Putamen (tissue), 1 donor: ENCODE results near the gene OTUB2.
"Not testable (repeated sequence)": the region's sequence is repeated elsewhere in the genome, so short reads cannot be mapped to it uniquely, and the experiment has no call there.

Source experiments
- DNase-seq: peaks from one replicate; pipeline ENCODE4 v3.0.0-alpha.2; 2016; ENCODE audit warnings: low spot score

The OTUB2 gene

GRCh38 chr14:94058128-94058673 is 32.1 kb downstream of the OTUB2 start:
- no peak for DNase-seq

DNA sequence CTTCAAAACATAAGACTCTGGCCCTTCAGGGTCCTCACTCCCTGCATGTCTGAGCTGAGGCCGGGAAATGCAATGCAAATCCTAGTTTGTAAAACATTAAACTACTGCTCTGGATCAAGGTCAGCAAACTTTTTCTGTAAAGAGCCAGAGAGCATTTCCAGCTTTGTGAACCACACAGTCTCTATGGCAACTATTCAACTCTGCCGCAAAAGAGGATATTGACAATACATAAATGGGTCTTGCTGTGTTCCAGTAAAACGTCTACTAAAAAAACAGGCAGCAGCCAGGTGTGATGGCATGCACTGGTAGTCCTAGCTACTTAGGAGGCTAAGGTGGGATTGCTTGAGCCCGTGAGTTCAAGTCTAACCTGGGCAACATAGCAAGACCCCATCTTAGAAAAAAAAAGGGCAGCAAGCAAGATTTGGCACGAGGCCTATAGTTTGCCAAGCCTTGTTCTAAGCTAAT is 32.6 kb downstream of the OTUB2 start:
- DNase-seq: no peak

GRCh38 chr14:94059998-94060397 is 33.9 kb downstream of the OTUB2 start:
- DNase-seq: no peak

DNA sequence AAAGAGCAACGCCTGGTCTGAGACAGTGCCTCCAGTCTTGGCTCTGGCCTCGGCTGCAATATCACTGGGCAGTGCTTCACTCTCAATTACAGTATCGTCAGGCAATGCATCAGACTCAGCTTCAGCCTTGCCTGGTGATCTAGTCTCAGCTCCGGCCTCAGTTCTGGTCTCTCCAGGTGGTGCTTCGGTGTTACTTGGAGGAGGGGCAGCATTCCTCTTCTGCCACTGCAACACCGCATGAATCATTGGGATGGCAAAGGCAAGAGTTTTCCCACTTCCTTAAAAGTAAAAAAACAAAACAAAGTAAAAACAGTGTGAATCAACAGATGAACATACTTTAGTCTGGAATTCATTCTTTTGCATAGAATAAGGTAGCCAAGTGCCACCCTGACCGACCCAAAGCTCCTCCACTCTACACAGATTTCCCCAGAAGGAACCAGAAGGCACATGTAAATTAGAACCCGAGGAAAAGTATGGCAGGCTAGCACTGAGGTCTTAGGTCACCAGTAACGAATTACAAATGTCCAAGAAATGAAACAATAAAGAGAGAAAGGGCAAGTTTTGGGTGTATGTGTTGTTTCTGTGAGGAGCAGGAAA is 36.3 kb downstream of the OTUB2 start:
- DNase-seq: no peak

DNA sequence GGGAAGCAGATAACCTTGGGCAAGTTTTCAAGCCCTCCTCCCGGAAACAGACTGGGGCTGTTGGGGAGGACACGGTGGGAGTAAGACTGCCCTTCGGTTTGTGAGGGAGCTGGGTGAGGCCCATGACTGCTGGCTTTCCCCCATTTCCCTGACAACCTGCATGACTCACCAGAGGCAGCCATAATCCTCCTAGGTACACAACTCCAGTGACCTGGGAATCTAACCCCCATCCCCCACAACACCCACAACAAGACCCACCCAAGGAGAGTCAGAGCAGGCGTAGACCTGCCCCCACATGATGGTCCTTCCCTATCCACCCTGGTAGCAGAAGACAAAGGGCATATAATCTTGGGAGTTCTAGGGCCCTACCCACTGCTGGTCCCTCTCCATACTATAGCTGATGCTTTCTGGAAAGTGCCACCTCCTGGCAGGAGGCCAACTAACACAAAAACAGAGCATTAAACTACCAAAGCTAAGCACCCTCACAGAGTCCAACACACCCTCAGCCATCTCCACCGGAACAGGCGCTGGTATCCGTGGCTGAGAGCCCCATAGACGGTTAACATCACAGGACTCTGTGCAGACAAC is 40.0 kb downstream of the OTUB2 start:
- no peak for DNase-seq

- DNase-seq: not testable (repeated sequence)
Measured at GRCh38 chr14:94072076-94072475, 45.9 kb downstream of the OTUB2 start.

DNA sequence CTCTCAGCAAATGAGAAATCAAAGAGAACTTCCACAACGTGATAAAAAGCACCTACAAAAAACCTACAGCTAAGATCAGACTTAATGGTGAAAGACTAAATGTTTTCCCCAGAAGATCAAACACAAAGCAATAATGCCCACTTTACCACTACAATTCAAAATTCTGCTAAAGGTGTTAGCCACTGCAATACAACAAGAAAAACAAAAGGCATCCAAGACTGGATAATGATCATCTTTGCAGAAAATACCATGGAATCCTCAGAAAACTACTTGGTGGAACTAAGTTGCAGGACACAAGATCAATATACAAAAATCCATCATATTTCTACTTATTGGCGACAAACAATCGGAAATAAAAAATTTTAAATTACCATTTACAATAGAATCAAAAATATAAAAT is 48.4 kb downstream of the OTUB2 start:
- DNase-seq: no peak

GRCh38 chr14:94075008-94075407 is 48.9 kb downstream of the OTUB2 start:
- no peak for DNase-seq

DNA sequence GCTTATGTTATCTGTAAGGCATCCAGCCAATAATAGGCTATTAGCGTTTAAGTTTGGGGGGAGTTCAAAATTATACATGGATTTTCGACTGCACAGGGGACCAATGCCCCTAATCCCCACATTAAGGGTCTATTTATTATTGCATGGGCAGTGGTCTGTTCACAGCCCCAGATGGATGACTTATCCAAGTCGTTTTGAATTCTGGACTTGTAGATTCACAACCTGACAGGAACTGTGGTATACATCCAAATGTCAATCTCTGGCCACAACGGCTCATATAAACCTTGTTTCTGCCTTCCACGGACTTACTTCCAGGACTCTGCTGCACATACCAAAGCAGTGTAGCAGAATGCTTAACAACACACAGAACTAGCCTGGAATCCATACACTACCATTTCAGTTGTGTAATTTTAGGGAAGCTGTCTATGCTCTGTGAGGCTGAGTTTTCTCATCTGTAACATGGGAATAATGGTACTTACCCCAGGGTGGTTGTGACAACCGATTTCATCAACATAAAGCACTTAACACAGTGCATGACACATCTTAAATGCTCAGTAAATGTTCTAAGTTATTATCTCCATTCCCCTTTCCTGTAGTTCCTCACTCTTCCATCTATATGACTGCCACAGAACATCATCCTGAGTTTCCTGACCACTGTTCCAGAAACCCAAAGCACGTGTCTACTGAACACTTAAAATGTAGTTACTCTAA is 51.1 kb downstream of the OTUB2 start:
- no peak for DNase-seq

DNA sequence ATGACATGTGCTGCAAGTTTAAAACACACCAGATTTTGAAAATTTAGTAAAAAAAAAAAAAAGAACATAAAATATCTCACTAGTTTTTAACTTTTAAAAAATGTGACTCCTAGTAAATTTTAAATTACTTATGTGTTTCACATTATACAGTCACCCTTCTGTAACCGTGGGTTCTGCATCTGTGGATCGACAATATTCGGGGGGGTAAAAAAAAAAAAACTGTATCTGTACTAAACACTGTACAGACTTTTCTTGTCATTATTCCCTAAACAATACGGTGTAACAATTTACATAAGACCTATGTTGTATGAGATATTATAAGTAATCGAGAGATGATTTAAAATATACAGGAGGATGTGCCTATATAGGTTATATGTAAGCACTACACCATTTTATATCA is 51.7 kb downstream of the OTUB2 start:
- DNase-seq: no peak

- no peak for DNase-seq
Measured at GRCh38 chr14:94079891-94080620, 53.9 kb downstream of the OTUB2 start.

GRCh38 chr14:94080621-94081385 is 54.7 kb downstream of the OTUB2 start, which contains the start of the genes DDX24 and IFI27L1:
TSS of gene DDX24 (minus strand) at chr14:94081202. CDS start at chr14:94079742, 1,460 bp downstream.
TSS of gene IFI27L1 (plus strand) at chr14:94081310. CDS start at chr14:94096938, 15,628 bp downstream.
- DNase-seq: peak; percentile 95

GRCh38 chr14:94081386-94081820 is 55.3 kb downstream of the OTUB2 start:
- no peak for DNase-seq

GRCh38 chr14:94087891-94088290 is 61.8 kb downstream of the OTUB2 start:
- no peak for DNase-seq

GRCh38 chr14:94088516-94088915 is 62.4 kb downstream of the OTUB2 start:
- no peak for DNase-seq

DNA sequence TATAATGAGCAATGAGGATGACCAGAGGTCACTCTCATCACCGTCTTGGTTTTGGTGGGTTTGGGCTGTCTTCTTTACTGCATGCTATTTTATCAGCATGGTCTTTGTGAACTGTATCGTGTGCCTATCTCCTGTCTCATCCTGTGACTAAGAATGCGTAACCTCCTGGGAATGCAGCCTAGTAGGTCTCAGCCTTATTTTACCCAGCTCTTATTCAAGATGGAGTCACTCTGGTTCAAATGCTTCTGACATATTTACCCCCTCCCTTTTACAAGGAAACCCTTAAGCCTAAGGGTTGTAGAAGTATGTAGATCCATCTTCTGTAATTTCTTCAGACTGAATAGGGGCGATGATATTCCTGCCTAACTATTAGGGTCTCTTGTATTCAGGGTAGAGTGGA is 63.3 kb downstream of the OTUB2 start:
- DNase-seq: no peak

- DNase-seq: no peak
Measured at GRCh38 chr14:94093418-94093817, 67.3 kb downstream of the OTUB2 start.

DNA sequence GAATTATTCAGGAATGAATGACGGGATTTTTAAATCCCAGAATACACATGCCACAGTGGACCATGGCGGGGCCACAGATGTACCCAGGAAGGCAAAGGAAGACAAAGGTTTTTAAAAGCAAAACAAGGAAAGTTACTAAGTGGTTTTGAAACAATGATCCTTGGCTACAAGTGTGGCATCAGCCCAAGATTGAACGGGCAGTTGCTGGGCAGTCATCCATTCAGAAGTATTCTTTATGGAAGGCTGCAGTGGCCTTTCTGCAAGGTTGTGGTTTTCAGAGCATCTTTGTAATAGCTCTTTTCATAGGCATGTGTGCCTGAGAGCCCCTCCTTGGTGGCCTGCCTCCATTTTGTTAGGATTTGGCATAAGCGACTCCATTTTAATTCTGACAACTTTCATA is 71.0 kb downstream of the OTUB2 start:
- DNase-seq: no peak
